CD4-positive, alpha-beta T cell (primary cell): ENCODE results near the gene AP4M1. TPM values are rescaled to one million over a fixed set of nuclear protein-coding genes. Genes with fewer than 3 reads are reported as not detected.
A peak's percentile ranks its signal among the peaks of the same experiment; 100 is the strongest.

Experiments used
- microRNA-seq: library from miRNA; unstranded; fragments of <30 nt; microRNA quantifications from one replicate; pipeline ENCODE4 v1.2.0, GENCODE V29; 2021; ENCODE audit warnings: borderline microRNAs expressed, borderline replicate concordance
- total RNA-seq, 174 experiments: library from RNA in 2 of 174; stranded (reverse) in 2 of 174; gene quantifications; one replicate each; pipeline ENCODE4 v1.2.3 and lab custom pipeline; 2021 to 2026

The AP4M1 gene
- total RNA-seq, 2 experiments from 2014 or later, result 2.8 to 4.0 TPM

Small RNA genes lying within 50 kb of the gene (microRNA-seq; reads per million reads assigned to microRNA genes)
- gene MIR106B, result 4,594 reads per million, percentile 94 among the genes with 10 or more reads in this experiment
- gene MIR25, result 745 reads per million, percentile 83 among the genes with 10 or more reads in this experiment
- not detected for gene MIR4658
- 2,197 reads per million, percentile 91 among the genes with 10 or more reads in this experiment for gene MIR93

Other genes with a start within 250 kb of the AP4M1 start
- gene OR2AE1, start 224.6 kb upstream of the AP4M1 start, total RNA-seq, result not detected
- gene TRIM4, start 182.1 kb upstream of the AP4M1 start, total RNA-seq, result 10 to 100 TPM; 22.8 to 23.1 TPM
- gene GJC3, start 172.0 kb upstream of the AP4M1 start, total RNA-seq, result under 1 TPM; 0.25 to 0.36 TPM
- not detected for gene AZGP1, start 125.6 kb upstream of the AP4M1 start, total RNA-seq
- 10 to 100 TPM; 42.3 to 45.0 TPM for gene ZKSCAN1, start 86.0 kb upstream of the AP4M1 start, total RNA-seq
- gene ZSCAN21, start 51.9 kb upstream of the AP4M1 start, total RNA-seq, result 1 to 10 TPM; 2.0 to 2.7 TPM
- 10 to 100 TPM; 38.3 to 40.3 TPM for gene ZNF3, start 19.9 kb upstream of the AP4M1 start, total RNA-seq
- 10 to 100 TPM; 79.0 to 83.9 TPM for gene COPS6, start 12.7 kb upstream of the AP4M1 start, total RNA-seq
- gene MCM7, start 246 bp upstream of the AP4M1 start, total RNA-seq, result 10 to 100 TPM; 54.5 to 56.0 TPM
- gene TAF6, start 17.7 kb downstream of the AP4M1 start, total RNA-seq, result 10 to 100 TPM; 34.8 to 37.4 TPM
- 10 to 100 TPM; 22.5 to 25.6 TPM for gene CNPY4, start 18.0 kb downstream of the AP4M1 start, total RNA-seq
- gene MBLAC1, start 25.3 kb downstream of the AP4M1 start, total RNA-seq, result 1 to 10 TPM; 3.7 to 4.4 TPM
- gene LAMTOR4, start 47.3 kb downstream of the AP4M1 start, total RNA-seq, result 100 to 1,000 TPM; 107 to 125 TPM
- gene TRAPPC14, start 57.1 kb downstream of the AP4M1 start, total RNA-seq, result 10 to 100 TPM; 37.9 to 42.6 TPM
- 10 to 100 TPM; 12.7 to 13.2 TPM for gene GAL3ST4, start 67.0 kb downstream of the AP4M1 start, total RNA-seq
- 10 to 100 TPM; 16.4 to 18.7 TPM for gene GPC2, start 75.7 kb downstream of the AP4M1 start, total RNA-seq
- 1 to 10 TPM; 4.0 to 5.5 TPM for gene STAG3, start 76.3 kb downstream of the AP4M1 start, total RNA-seq
- 10 to 100 TPM; 30.1 to 33.2 TPM for gene PVRIG, start 118.3 kb downstream of the AP4M1 start, total RNA-seq
- not detected for gene SPDYE3, start 206.1 kb downstream of the AP4M1 start, total RNA-seq